GM18526 (cell line): ENCODE data around the gene IRF1.
A peak's percentile ranks its signal among the peaks of the same experiment; 100 is the strongest.

Source experiments
- POLR2A ChIP-seq: IDR thresholded peaks from 3 replicates; pipeline ENCODE4 v1.6.1; 2011; ENCODE audit not compliant: insufficient read length; ENCODE audit errors: extremely low read depth

The IRF1 gene

GRCh38 chr5:132501961-132502931 lies 11.7 kb upstream of the IRF1 start:
- TF ChIP-seq POLR2A, result no peak

- no peak for TF ChIP-seq POLR2A
Measured at GRCh38 chr5:132501629-132501956, 11.0 kb upstream of the IRF1 start.

GRCh38 chr5:132500931-132501628 lies 10.5 kb upstream of the IRF1 start:
- TF ChIP-seq POLR2A, result no peak

- TF ChIP-seq POLR2A, result no peak
Measured at GRCh38 chr5:132500244-132500930, 9.8 kb upstream of the IRF1 start.

GRCh38 chr5:132499440-132500243 lies 9.1 kb upstream of the IRF1 start:
- no peak for TF ChIP-seq POLR2A

- no peak for TF ChIP-seq POLR2A
Measured at GRCh38 chr5:132498686-132499271, 8.2 kb upstream of the IRF1 start.

- no peak for TF ChIP-seq POLR2A
Measured at GRCh38 chr5:132498152-132498551, 7.6 kb upstream of the IRF1 start.

GRCh38 chr5:132497488-132497997 lies 7.0 kb upstream of the IRF1 start:
- TF ChIP-seq POLR2A, result peak; percentile 13

- peak; percentile 85 for TF ChIP-seq POLR2A
Measured at GRCh38 chr5:132496631-132497487, 6.3 kb upstream of the IRF1 start.

GRCh38 chr5:132496191-132496630 lies 5.6 kb upstream of the IRF1 start:
- no peak for TF ChIP-seq POLR2A

GRCh38 chr5:132495667-132496190 lies 5.2 kb upstream of the IRF1 start:
- TF ChIP-seq POLR2A, result peak; percentile 39

- no peak for TF ChIP-seq POLR2A
Measured at GRCh38 chr5:132493821-132494220, 3.2 kb upstream of the IRF1 start.

- TF ChIP-seq POLR2A, result no peak
Measured at GRCh38 chr5:132493241-132493640, 2.7 kb upstream of the IRF1 start.

- no peak for TF ChIP-seq POLR2A
Measured at GRCh38 chr5:132492386-132493125, 2.0 kb upstream of the IRF1 start.
